ENCODE results near the gene SIL1.

DNA sequence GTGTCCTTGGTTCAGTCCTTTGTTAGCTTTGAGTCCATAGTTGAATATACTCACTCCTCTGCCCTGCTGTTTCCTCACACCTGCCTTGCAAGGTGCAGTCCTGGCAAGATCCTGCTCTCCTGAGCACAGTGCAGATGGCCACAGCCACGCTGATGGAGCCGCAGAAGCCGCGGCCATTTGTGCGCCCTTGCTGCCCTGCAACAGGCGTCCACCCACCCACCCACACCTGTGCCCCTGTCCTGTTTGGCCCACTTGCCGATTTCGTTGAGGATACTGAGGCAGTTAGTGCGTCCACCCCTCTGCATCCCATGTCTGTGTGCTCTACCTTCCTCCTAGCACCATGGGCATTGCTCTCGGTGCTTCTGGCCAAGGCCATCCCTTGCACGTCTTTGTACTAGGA, 271.9 kb downstream of the SIL1 start:
- TF ChIP-seq EZH2 (IDR thresholded peaks at IDR 0.05; ENCODE audit: borderline replicate concordance, low read depth, low read length, severe bottlenecking): no peak
- TF ChIP-seq, protein P1, sequence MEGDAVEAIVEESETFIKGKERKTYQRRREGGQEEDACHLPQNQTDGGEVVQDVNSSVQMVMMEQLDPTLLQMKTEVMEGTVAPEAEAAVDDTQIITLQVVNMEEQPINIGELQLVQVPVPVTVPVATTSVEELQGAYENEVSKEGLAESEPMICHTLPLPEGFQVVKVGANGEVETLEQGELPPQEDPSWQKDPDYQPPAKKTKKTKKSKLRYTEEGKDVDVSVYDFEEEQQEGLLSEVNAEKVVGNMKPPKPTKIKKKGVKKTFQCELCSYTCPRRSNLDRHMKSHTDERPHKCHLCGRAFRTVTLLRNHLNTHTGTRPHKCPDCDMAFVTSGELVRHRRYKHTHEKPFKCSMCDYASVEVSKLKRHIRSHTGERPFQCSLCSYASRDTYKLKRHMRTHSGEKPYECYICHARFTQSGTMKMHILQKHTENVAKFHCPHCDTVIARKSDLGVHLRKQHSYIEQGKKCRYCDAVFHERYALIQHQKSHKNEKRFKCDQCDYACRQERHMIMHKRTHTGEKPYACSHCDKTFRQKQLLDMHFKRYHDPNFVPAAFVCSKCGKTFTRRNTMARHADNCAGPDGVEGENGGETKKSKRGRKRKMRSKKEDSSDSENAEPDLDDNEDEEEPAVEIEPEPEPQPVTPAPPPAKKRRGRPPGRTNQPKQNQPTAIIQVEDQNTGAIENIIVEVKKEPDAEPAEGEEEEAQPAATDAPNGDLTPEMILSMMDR (IDR thresholded peaks at IDR 0.05; ENCODE audit: extremely low read depth in 1 of 2, insufficient read depth in 1 of 2, low read depth in 1 of 2, low read length in 2 of 2): no peak
- TF ChIP-seq POLR2A (IDR thresholded peaks at IDR 0.05; ENCODE audit: low read depth, low read length): no peak
- no peak for TF ChIP-seq FOS (IDR thresholded peaks at IDR 0.05; ENCODE audit: borderline replicate concordance, insufficient read depth, low read length)
- TF ChIP-seq POLR2AphosphoS5 (IDR thresholded peaks at IDR 0.05; ENCODE audit: insufficient read depth, low read depth, low read length): no peak
- no peak for TF ChIP-seq MYC (IDR thresholded peaks at IDR 0.05; ENCODE audit: low read depth, low read length)
- TF ChIP-seq, protein P2, sequence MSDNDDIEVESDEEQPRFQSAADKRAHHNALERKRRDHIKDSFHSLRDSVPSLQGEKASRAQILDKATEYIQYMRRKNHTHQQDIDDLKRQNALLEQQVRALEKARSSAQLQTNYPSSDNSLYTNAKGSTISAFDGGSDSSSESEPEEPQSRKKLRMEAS (IDR thresholded peaks at IDR 0.05; ENCODE audit: insufficient read depth, insufficient read length): no peak
- no peak for TF ChIP-seq JUN (IDR thresholded peaks at IDR 0.05; ENCODE audit: borderline replicate concordance, insufficient read depth, insufficient read length, low read depth)
- no peak for TF ChIP-seq GATA2 (IDR thresholded peaks at IDR 0.05; ENCODE audit: insufficient read depth, insufficient read length, low read depth, low read length)
